Upper lobe of left lung (tissue), 6 donors: ENCODE data around the gene ADGRD1. TPM values are rescaled to one million over a fixed set of nuclear protein-coding genes. Genes with fewer than 3 reads are reported as not detected.

ENCODE experiments used
- ATAC-seq, 2 donors: fragments of 200-7000 bp; cut with Tn5 transposase; one replicate each; pipeline ENCODE4 v1.9.1; 2022; ENCODE audit warnings: mild to moderate bottlenecking in 2 of 2, moderate library complexity in 2 of 2; ENCODE audit not compliant: low FRiP score in 2 of 2
- DNase-seq, 2 donors: peaks; one replicate each; pipeline ENCODE4 v3.0.0-alpha.2; 2019 to 2020
- H3K27ac ChIP-seq, 4 donors: fragments of 200-600 bp; sonication (generic); one replicate each; pipeline ENCODE4 v1.5.1; 2016 to 2019
- H3K27me3 ChIP-seq, 4 donors: fragments of 200-600 bp; sonication (generic); one replicate each; pipeline ENCODE4 v1.5.1; 2017 to 2019
- H3K36me3 ChIP-seq, 4 donors: fragments of 200-600 bp; sonication (generic); one replicate each; pipeline ENCODE4 v1.5.1; 2016 to 2019
- H3K4me1 ChIP-seq, 4 donors: fragments of 200-600 bp; sonication (generic); one replicate each; pipeline ENCODE4 v1.5.1; 2018 to 2019
- H3K4me3 ChIP-seq, 4 donors: fragments of 200-600 bp; sonication (generic); one replicate each; pipeline ENCODE4 v1.5.1; 2017 to 2019; ENCODE audit warnings: mild to moderate bottlenecking in 2 of 4, moderate library complexity in 1 of 4
- H3K9me3 ChIP-seq, 4 donors: fragments of 200-600 bp; sonication (generic); one replicate each; pipeline ENCODE4 v1.5.1; 2018 to 2019
- CTCF ChIP-seq, 6 experiments: fragments of 450-650 bp in 4 of 6; fragments of 200-600 bp in 2 of 6; sonication (generic) in 2 of 6; IDR thresholded peaks; one replicate each; pipeline ENCODE4 v1.5.1; 2016 to 2019; ENCODE audit warnings: antibody characterized with exemption in 6 of 6
- EP300 ChIP-seq, 4 donors: sonication (generic); formaldehyde crosslinking; IDR thresholded peaks; one replicate each; pipeline ENCODE4 v1.5.1; 2017; ENCODE audit warnings: antibody characterized with exemption in 4 of 4, control low read depth in 2 of 4
- POLR2A ChIP-seq, 4 donors: fragments of 450-650 bp; IDR thresholded peaks; one replicate each; pipeline ENCODE4 v1.5.1; 2016 to 2017; ENCODE audit warnings: antibody characterized with exemption in 4 of 4, mild to moderate bottlenecking in 2 of 4
- POLR2AphosphoS5 ChIP-seq, 2 donors: sonication (generic); formaldehyde crosslinking; IDR thresholded peaks; one replicate each; pipeline ENCODE4 v1.5.1; 2017; ENCODE audit warnings: antibody characterized with exemption in 2 of 2
- WGBS, 2 donors: methylation state at CpG; one replicate each; pipeline ENCODE4 v1.1.5; 2017 to 2018; 5-methylcytosine and 5-hydroxymethylcytosine counted together
- total RNA-seq, 6 donors: library from RNA; depleted of rRNA in 4 of 6; stranded (reverse); fragments of >200 nt in 4 of 6; gene quantifications; one replicate each; pipeline versions ENCODE4 v1.1.0 to v1.2.1, GENCODE V29; 2016 to 2021
- donor health status: DM: no; HTN: no; CAD: no; lungs with moderate emphysema.
- donor health status: DM: no; HTN: yes; CAD: no; lungs with severe emphysema.

Gene ADGRD1
- total RNA-seq, 6 donors from 2014 or later, result 84.2 to 124 (median 94.7) TPM

GRCh38 chr12:130970165-130970907, 16.6 kb downstream of the ADGRD1 start:
- Histone ChIP-seq H3K4me1 (peaks cover 0 to 9% (median 2%) of the 10 kb centered on the region in 4 donors), H3K9me3 (no peaks in the 10 kb centered on the region), H3K4me3 (no peak overlapping the region), H3K27me3 (no peaks in the 10 kb centered on the region), H3K27ac (no peak overlapping the region), H3K36me3 (peaks cover 0 to 72% (median 13%) of the 10 kb centered on the region in 4 donors)
- no peak for ATAC-seq
- 73 to 74% methylated on average over 12 to 15 of the region's 15 CpGs for WGBS, 2 donors
- TF ChIP-seq POLR2AphosphoS5 (IDR thresholded peaks at IDR 0.05) (no peak), POLR2A (IDR thresholded peaks at IDR 0.05) (no peak), CTCF (IDR thresholded peaks at IDR 0.05) (no peak), EP300 (IDR thresholded peaks at IDR 0.05) (no peak)
- DNase-seq, result peak in 1 of 2 donors; percentile 20

- ATAC-seq (no peak), DNase-seq (peak in 1 of 2 donors; percentile 14)
- WGBS, 2 donors, result 87 to 94% methylated on average over 10 of the region's 10 CpGs
- Histone ChIP-seq H3K27me3 (no peaks in the 10 kb centered on the region), H3K4me1 (peaks cover 0 to 5% (median 0%) of the 10 kb centered on the region in 4 donors), H3K27ac (no peak overlapping the region), H3K36me3 (peaks cover 0 to 72% (median 13%) of the 10 kb centered on the region in 4 donors), H3K4me3 (no peak overlapping the region), H3K9me3 (no peaks in the 10 kb centered on the region)
- TF ChIP-seq EP300 (IDR thresholded peaks at IDR 0.05) (no peak), POLR2AphosphoS5 (IDR thresholded peaks at IDR 0.05) (no peak), POLR2A (IDR thresholded peaks at IDR 0.05) (no peak), CTCF (IDR thresholded peaks at IDR 0.05) (no peak)
These were observed 17.2 kb downstream of the ADGRD1 start for GRCh38 chr12:130970908-130971233.

GRCh38 chr12:130971925-130972585, 18.3 kb downstream of the ADGRD1 start:
- H3K27ac ChIP-seq, result no peak overlapping the region

GRCh38 chr12:130972586-130972950, 18.9 kb downstream of the ADGRD1 start:
- no peak for TF ChIP-seq POLR2AphosphoS5 (IDR thresholded peaks at IDR 0.05)
- TF ChIP-seq POLR2A (IDR thresholded peaks at IDR 0.05), result no peak
- no peak for TF ChIP-seq EP300 (IDR thresholded peaks at IDR 0.05)
- TF ChIP-seq CTCF (IDR thresholded peaks at IDR 0.05), result no peak
- Histone ChIP-seq H3K9me3 (no peaks in the 10 kb centered on the region), H3K27me3 (no peaks in the 10 kb centered on the region), H3K4me3 (no peak overlapping the region), H3K4me1 (no peaks in the 10 kb centered on the region), H3K27ac (peak overlapping the region in 1 of 4 donors; percentile 6), H3K36me3 (peaks cover 0 to 65% (median 9%) of the 10 kb centered on the region in 4 donors)
- DNase-seq (no peak), ATAC-seq (no peak)
- WGBS, 2 donors, result 88 to 90% methylated on average over 9 of the region's 9 CpGs

More at GRCh38 chr12:130971925-130972585, 18.3 kb downstream of the ADGRD1 start:
- no peak for ATAC-seq
- Histone ChIP-seq H3K9me3 (no peaks in the 10 kb centered on the region), H3K4me1 (no peaks in the 10 kb centered on the region), H3K27me3 (no peaks in the 10 kb centered on the region), H3K36me3 (peaks cover 0 to 69% (median 12%) of the 10 kb centered on the region in 4 donors), H3K4me3 (no peak overlapping the region)
- no peak for TF ChIP-seq EP300 (IDR thresholded peaks at IDR 0.05)
- no peak for TF ChIP-seq POLR2A (IDR thresholded peaks at IDR 0.05)
- TF ChIP-seq CTCF (IDR thresholded peaks at IDR 0.05), result no peak
- no peak for TF ChIP-seq POLR2AphosphoS5 (IDR thresholded peaks at IDR 0.05)
- peak; percentile 12 to 23 for DNase-seq
- WGBS, 2 donors, result 81 to 88% methylated on average over 15 of the region's 15 CpGs
